ENCODE measurements around the gene RCL1. TPM values are rescaled to one million over a fixed set of nuclear protein-coding genes. Genes with fewer than 3 reads are reported as not detected.

The RCL1 gene
- total and polyA plus RNA-seq, 2 of the 13 experiments (the other 11 are each of a cell fraction or from before 2014, with no cell fraction given), result 22.3 to 31.6 TPM

DNA sequence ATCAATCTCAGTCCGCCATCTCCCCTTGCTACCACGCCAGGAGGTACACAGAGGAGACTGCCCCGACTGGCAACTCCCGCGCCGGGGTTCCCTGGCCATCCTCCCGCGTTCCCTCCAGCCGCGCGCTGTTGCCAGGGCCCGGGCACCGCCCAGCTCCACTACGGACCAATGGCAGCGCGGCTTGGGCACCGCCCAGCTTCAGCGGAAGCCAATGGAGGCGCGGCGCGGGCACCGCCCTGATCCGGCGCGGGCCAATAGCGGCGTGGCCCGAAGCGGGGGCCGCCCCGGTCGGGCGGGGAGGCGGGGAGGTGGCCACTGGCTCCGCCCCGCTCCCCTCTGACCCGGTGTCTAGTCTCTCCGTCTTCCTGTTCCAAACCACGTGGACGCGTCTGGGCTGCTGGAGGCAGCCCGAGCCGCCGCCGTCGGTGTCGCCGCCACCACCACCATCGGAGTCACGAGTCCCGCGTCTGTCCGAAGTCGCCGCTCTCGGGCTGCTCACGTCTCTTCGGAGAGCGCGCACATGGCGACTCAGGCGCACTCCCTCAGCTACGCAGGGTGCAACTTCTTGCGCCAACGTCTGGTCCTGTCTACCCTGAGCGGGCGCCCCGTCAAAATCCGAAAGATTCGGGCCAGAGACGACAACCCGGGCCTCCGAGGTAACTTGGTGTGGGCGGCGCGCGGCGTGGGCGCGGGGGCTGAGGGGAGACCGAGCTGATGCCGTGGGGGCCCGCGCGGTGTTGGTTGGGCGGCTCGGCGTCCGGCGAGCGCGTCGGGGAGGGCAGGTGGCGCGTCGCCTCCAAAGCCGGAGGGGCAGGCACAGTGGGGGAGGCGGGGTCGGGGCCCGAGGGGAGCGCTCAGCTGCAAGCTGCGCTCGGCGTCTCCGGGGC is at the start of gene RCL1 (continued):
- TF ChIP-seq, protein P1, sequence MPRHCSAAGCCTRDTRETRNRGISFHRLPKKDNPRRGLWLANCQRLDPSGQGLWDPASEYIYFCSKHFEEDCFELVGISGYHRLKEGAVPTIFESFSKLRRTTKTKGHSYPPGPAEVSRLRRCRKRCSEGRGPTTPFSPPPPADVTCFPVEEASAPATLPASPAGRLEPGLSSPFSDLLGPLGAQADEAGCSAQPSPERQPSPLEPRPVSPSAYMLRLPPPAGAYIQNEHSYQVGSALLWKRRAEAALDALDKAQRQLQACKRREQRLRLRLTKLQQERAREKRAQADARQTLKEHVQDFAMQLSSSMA (CRISPR knock-in tag; IDR thresholded peaks at IDR 0.05), result no peak
- TF ChIP-seq, protein P2, sequence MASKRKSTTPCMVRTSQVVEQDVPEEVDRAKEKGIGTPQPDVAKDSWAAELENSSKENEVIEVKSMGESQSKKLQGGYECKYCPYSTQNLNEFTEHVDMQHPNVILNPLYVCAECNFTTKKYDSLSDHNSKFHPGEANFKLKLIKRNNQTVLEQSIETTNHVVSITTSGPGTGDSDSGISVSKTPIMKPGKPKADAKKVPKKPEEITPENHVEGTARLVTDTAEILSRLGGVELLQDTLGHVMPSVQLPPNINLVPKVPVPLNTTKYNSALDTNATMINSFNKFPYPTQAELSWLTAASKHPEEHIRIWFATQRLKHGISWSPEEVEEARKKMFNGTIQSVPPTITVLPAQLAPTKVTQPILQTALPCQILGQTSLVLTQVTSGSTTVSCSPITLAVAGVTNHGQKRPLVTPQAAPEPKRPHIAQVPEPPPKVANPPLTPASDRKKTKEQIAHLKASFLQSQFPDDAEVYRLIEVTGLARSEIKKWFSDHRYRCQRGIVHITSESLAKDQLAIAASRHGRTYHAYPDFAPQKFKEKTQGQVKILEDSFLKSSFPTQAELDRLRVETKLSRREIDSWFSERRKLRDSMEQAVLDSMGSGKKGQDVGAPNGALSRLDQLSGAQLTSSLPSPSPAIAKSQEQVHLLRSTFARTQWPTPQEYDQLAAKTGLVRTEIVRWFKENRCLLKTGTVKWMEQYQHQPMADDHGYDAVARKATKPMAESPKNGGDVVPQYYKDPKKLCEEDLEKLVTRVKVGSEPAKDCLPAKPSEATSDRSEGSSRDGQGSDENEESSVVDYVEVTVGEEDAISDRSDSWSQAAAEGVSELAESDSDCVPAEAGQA (IDR thresholded peaks at IDR 0.05; ENCODE audit: low read depth), result no peak
- TF ChIP-seq, protein P2 (CRISPR knock-in tag; IDR thresholded peaks at IDR 0.05; ENCODE audit: borderline replicate concordance), result no peak; the same call in 1 of the 2 replicates
- no peak for TF ChIP-seq ZNF180 (CRISPR knock-in tag; IDR thresholded peaks at IDR 0.05; ENCODE audit: borderline replicate concordance, low read depth)
- peak; percentile 66; the same call in 1 of the 2 replicates for TF ChIP-seq CCDC6 (CRISPR knock-in tag; IDR thresholded peaks at IDR 0.05)
- TF ChIP-seq MZF1 (CRISPR knock-in tag; IDR thresholded peaks at IDR 0.05; ENCODE audit: borderline replicate concordance), result no peak
- peak; percentile 94 for TF ChIP-seq SAP130 (CRISPR knock-in tag; IDR thresholded peaks at IDR 0.05; ENCODE audit: low read depth)
- TF ChIP-seq CREB1 (IDR thresholded peaks at IDR 0.05), result peak; percentile 33; the same call in 1 of the 2 replicates
- TF ChIP-seq CREB1 (CRISPR knock-in tag; IDR thresholded peaks at IDR 0.05), result no peak
- TF ChIP-seq, protein P3, sequence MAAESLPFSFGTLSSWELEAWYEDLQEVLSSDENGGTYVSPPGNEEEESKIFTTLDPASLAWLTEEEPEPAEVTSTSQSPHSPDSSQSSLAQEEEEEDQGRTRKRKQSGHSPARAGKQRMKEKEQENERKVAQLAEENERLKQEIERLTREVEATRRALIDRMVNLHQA (CRISPR knock-in tag; IDR thresholded peaks at IDR 0.05), result no peak
- TF ChIP-seq ZFP36L2 (CRISPR knock-in tag; IDR thresholded peaks at IDR 0.05), result no peak
- TF ChIP-seq ZNF562 (CRISPR knock-in tag; IDR thresholded peaks at IDR 0.05; ENCODE audit: borderline replicate concordance), result no peak
- peak; percentile 64; the same call in 1 of the 2 replicates for TF ChIP-seq ZNF430 (CRISPR knock-in tag; IDR thresholded peaks at IDR 0.05)
- TF ChIP-seq ZNF766 (CRISPR knock-in tag; IDR thresholded peaks at IDR 0.05; ENCODE audit: borderline replicate concordance), result peak; percentile 87
- peak; percentile 44; the same call in 1 of the 2 replicates for TF ChIP-seq GLI4 (CRISPR knock-in tag; IDR thresholded peaks at IDR 0.05; ENCODE audit: borderline replicate concordance)
- TF ChIP-seq, protein P4, sequence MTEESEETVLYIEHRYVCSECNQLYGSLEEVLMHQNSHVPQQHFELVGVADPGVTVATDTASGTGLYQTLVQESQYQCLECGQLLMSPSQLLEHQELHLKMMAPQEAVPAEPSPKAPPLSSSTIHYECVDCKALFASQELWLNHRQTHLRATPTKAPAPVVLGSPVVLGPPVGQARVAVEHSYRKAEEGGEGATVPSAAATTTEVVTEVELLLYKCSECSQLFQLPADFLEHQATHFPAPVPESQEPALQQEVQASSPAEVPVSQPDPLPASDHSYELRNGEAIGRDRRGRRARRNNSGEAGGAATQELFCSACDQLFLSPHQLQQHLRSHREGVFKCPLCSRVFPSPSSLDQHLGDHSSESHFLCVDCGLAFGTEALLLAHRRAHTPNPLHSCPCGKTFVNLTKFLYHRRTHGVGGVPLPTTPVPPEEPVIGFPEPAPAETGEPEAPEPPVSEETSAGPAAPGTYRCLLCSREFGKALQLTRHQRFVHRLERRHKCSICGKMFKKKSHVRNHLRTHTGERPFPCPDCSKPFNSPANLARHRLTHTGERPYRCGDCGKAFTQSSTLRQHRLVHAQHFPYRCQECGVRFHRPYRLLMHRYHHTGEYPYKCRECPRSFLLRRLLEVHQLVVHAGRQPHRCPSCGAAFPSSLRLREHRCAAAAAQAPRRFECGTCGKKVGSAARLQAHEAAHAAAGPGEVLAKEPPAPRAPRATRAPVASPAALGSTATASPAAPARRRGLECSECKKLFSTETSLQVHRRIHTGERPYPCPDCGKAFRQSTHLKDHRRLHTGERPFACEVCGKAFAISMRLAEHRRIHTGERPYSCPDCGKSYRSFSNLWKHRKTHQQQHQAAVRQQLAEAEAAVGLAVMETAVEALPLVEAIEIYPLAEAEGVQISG (CRISPR knock-in tag; IDR thresholded peaks at IDR 0.05), result peak; percentile 48; the same call in 1 of the 2 replicates
- no peak for TF ChIP-seq SRF (IDR thresholded peaks at IDR 0.05; ENCODE audit: low read depth, low read length)
- TF ChIP-seq ZNF713 (CRISPR knock-in tag; IDR thresholded peaks at IDR 0.05), result no peak
- TF ChIP-seq ZNF598 (CRISPR knock-in tag; IDR thresholded peaks at IDR 0.05; ENCODE audit: borderline replicate concordance), result peak; percentile 66; the same call in 1 of the 2 replicates
- TF ChIP-seq EZH2 (conservative IDR thresholded peaks at IDR 0.05; ENCODE audit: low read depth, low read length), result no peak

Data from HepG2 (cell line).